Activated CD4-positive, alpha-beta T cell treated with anti-CD3 and anti-CD28 coated beads, Interleukin-2, amount 50 U/mL, for 16 hours (primary cell): Measurements from ENCODE around the gene BCO2.
A peak's percentile ranks its signal among the peaks of the same experiment; 100 is the strongest.
"Not testable (repeated sequence)": the region's sequence is repeated elsewhere in the genome, so short reads cannot be mapped to it uniquely, and the experiment has no call there.

Experiments used
- DNase-seq: peaks from one replicate; pipeline ENCODE4 v3.0.0-alpha.2; 2020

BCO2 gene

GRCh38 chr11:112174789-112175598 is at the start of gene BCO2:
BCO2 (plus strand) TSS chr11:112175512; CDS start chr11:112175602, 90 bp downstream.
- peak; percentile 39 for DNase-seq

GRCh38 chr11:112127056-112127455 is 48.3 kb upstream of the BCO2 start:
- no peak for DNase-seq

DNA sequence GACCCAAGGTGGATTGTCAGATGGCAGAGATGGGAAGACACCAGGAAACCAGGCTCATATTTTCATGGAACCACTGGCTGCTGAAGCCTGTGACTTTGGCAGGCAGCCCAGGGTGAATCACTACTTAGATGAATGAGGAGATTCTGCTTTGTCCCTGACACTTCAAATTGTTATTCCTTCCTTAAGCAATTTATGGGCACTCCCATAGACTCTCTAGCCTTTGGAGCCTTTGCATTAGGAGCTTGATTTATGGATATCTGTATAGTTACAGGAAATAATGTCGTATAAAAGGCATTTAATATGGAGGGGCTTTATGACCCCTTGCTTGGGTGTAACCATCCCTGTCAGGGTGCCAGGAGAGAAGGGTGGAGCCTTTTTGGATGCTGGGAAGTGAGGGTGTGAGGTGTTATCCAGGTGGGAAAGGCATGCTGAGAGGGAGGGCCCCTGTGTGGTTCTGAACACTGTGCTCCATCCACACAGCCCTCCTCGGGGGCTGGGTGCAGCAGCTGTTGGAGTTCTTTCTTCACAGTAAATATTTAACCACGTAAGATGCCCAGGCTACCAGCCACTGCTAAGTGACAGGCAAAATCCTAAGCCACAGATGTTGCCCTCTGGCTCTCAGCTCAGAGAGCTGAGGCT is 46.7 kb upstream of the BCO2 start:
- no peak for DNase-seq

- DNase-seq: no peak
Measured at GRCh38 chr11:112129656-112130055, 45.7 kb upstream of the BCO2 start.

DNA sequence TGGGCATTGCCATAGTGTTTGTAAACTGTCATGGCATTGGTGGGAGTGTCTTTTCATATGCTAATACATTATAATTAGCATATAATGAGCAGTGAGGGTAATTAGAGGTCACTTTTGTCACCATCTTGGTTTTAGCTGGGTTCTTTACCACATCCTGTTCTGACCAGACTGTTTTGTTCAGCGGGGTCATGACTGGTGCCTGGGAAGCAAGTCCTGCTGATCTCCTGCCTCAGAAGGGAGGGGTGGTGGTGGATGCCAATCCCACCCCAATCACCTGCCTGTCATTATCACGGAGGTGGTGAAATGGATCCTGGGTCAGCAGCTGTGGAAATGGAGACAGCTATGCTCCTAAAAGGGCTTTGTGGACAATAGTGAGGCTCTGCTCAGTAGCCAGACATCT is 42.6 kb upstream of the BCO2 start:
- DNase-seq: no peak

GRCh38 chr11:112134473-112134872 is 40.8 kb upstream of the BCO2 start:
- DNase-seq: no peak

GRCh38 chr11:112143597-112143996 is 31.7 kb upstream of the BCO2 start:
- DNase-seq: no peak

GRCh38 chr11:112150517-112150916 is 24.8 kb upstream of the BCO2 start:
- no peak for DNase-seq

DNA sequence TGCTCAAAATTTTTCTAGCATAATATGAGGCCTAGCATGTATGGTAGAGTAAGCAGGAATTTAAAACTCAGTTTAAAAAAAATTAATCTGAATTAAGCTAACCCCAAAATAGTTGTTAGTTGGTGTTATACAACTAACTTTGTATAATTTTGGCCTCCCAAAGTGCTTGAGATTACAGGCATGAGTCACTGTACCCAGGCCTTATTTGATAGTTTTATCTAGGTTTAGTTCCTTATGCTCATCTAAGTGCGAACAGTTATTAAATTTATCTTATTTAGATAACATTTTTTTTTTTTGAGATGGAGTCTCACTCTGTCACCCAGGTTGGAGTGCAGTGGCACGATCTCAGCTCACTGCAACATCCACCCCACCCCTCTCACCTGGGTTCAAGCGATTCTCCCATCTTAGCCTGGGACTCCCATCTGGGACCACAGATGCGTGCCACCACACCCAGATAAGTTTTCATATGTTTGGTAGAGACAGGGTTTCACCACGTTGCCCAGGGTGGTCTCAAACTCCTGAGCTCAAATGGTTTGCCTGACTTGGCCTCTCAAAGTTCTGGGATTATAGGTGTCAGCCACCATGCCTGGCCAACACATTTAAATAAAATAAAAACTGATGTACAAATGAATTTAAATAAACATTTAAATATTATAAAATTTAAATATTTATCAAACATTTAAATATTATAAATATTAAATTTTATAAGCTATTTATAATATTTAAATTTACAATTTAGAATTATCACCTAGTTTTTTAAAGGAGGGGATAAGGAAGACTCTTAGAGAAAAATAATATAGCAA is 19.0 kb upstream of the BCO2 start:
- no peak for DNase-seq

DNA sequence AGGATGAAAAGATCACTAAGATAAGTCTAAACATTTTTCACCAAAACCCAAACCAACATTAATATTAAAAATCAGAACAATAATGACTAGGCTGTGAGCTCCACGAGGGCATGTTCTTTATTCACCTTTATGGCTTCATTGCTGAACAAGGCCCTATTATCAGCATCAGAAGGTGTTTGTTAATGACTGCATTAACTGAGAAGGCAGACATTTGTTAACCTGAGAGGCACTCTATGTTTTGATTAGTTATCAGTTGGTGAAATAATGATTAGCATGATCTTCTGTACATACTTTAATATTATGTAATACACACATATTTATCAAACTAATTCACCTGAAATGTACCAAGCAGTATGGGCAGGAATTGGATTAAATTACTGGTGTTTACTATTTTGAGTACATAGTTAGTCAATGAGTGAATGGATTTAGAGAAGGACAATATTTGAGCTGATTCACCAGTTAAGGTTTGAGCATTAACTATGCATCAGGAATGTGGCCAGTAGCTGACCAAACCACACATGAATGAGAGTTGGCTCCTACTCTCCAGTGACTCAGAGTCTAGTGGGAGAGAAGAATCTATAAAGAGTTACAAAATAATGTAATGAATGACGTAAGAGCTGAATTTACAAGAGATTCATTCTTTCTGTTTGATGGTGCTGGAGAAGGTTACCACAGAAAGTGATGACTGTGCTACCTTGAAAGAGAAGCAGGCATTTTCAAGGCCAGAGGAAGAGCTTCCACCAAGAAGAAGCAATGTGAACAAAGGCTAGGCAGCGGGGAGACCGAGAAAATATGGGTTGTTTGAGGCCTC is 18.2 kb upstream of the BCO2 start:
- DNase-seq: peak; percentile 41

DNA sequence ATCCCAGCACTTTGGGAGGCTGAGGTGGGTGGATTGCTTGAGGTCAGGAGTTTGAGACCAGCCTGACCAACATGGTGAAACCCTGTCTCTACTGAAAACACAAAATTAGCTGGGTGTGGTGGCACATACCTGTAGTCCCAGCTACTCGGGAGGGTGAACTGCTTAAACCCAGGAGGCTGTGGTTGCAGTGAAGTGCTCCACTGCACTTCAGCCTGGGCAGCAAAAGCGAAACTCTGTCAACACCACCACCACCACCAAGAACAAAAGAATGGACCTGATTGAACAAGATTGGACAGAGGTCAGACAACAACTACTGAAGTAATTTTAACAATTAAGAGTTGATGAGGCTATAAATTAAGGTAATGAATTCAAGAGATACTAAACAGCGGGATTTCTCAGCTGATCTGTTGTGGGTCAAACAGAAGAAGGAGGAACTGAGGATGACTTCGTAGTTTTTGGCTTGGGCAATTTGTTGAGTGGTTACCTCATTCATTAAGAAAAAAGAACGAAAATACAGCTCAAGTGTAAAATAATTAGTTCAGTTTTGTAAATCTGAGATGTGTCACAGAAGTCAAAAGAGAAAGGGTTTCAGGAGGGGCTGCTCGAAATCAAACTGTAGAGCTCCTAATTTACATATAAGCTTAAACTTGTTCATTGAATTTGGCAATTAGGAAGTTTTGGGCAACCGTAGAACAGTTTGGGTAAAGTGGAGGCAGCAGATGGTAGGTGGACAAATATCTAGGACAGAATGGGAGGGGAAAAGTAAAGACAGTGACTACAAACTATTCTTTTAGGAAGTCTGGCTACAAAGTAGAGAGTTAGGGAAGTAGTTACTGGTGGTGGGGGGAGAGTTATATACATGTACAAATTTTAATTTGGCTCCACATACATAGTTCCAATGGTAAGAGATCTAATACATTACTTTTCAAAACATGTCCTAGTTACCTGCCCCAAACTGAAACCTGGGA is 15.9 kb upstream of the BCO2 start:
- DNase-seq: no peak

- DNase-seq: no peak
Measured at GRCh38 chr11:112160091-112160848, 15.0 kb upstream of the BCO2 start.

GRCh38 chr11:112161012-112161411 is 14.3 kb upstream of the BCO2 start:
- no peak for DNase-seq

DNA sequence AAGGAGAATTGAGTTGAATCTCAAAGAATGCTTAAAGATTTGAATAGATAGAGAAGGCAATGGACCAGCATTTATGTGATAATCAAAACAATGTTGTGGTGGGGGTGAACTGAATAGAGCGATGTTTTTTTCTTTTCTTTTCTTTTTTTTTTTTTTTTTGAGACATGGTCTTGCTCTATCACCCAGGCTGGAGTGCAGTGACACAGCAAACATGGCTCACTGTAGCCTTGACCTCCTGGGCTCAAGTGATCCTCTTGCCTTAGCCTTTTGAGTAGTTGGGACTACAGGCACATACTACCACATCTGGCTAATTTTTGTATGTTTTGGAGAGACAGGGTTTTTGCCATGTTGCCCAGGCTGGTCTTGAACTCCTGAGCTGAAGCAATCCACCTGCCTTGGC is 13.1 kb upstream of the BCO2 start:
- DNase-seq: not testable (repeated sequence)

GRCh38 chr11:112162761-112163546 is 12.4 kb upstream of the BCO2 start:
- no peak for DNase-seq

DNA sequence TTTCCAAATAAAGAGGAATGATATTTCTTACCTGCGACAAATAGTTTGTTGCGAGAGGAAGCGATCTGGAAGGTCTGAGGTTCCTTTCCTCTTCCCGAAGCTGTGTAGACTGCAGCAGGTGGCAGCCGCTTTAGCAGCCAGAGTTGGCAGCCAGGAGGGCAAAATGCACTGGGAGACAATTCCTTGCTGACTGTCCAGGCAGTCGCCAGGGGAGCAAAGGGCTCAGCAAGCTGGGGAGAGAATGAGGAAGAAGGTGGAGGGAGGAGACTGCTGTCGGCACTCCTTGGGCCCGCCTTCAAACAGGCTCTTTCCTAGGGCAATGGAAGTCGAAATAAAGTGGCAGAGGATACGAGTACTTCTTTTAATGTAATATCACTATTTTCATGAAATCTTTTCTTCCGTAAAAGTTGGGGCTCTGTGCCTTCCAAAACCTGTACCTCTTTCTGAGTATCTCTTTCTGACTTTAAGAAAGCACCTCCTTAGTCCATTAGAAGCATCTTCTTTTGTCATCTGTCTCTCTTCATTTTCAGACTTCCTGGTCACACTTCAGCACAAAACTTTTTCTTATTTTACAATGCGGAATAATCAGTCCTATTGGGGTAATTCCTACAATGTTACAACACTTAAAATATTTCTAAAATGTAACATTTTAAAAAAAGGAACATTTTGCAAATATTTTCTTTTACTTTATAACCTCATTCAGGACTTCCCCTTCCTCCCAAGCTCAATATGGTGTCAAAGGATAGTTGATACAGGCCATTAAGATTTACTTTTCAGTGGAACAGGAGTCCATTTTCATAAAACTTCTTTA is 11.2 kb upstream of the BCO2 start, which contains the start of gene IL18:
IL18 (minus strand) TSS at position 220 of the 811 bp plus-strand sequence. CDS start 9,041 bp downstream, outside the sequence.
- DNase-seq: no peak

GRCh38 chr11:112165049-112165448 is 10.3 kb upstream of the BCO2 start:
- no peak for DNase-seq

DNA sequence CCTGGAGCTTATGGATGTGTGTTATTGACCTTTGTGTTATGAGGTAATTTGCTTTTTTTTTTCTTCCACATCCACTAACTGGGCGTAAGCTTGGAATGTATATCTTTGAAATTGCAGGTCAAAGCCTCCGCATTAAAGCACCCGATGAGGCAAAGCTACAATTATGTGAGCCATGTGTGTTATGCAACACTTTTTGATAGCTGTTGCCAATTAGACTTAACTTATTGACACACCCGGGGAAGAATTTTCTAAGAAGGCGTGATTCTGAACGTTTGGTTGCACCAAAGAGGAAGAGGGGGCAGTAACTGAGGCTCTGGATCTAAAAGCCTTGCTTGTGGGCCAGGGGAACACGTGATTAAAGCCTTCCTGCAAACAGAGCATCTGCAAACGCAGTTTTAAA is 8.8 kb upstream of the BCO2 start:
- DNase-seq: no peak

- DNase-seq: no peak
Measured at GRCh38 chr11:112167145-112167544, 8.2 kb upstream of the BCO2 start, which contains the start of gene TEX12. TEX12 (plus strand) TSS chr11:112167372; CDS start chr11:112169269, 1,897 bp downstream.
